Esophagus squamous epithelium (tissue), 5 donors: ENCODE measurements around the gene RGL4. TPM values are rescaled to one million over a fixed set of nuclear protein-coding genes. Genes with fewer than 3 reads are reported as not detected.
A peak's percentile ranks its signal among the peaks of the same experiment; 100 is the strongest.

ENCODE experiments used
- DNase-seq: peaks from one replicate; lab custom pipeline; 2025; lab: John Stamatoyannopoulos, UW
- H3K27ac ChIP-seq, 4 donors: fragments of 200-600 bp; sonication (generic); one replicate each; pipeline ENCODE4 v1.5.1; 2016 to 2019; ENCODE audit warnings: mild to moderate bottlenecking in 1 of 4
- H3K27me3 ChIP-seq, 4 donors: fragments of 200-600 bp; sonication (generic); 1 replicate in 3 of 4; 2 replicates in 1 of 4; pipeline versions ENCODE4 v1.5.1 to v1.6.0; 2017 to 2021; ENCODE audit warnings: antibody characterized with exemption in 1 of 4
- H3K36me3 ChIP-seq, 3 donors: fragments of 200-600 bp; sonication (generic); one replicate each; pipeline ENCODE4 v1.5.1; 2016 to 2019
- H3K4me1 ChIP-seq, 3 donors: fragments of 200-600 bp; sonication (generic); one replicate each; pipeline ENCODE4 v1.5.1; 2017 to 2019
- H3K4me3 ChIP-seq, 4 donors: fragments of 200-600 bp; sonication (generic); 1 replicate in 3 of 4; 2 replicates in 1 of 4; pipeline ENCODE4 v1.5.1; 2016 to 2019; ENCODE audit warnings: mild to moderate bottlenecking in 2 of 4, moderate library complexity in 1 of 4
- H3K9me3 ChIP-seq, 3 donors: fragments of 200-600 bp; sonication (generic); one replicate each; pipeline ENCODE4 v1.5.1; 2016 to 2019
- POLR2A ChIP-seq, 4 donors: fragments of 450-650 bp; IDR thresholded peaks; one replicate each; pipeline ENCODE4 v1.6.1; 2017; ENCODE audit warnings: antibody characterized with exemption in 4 of 4, mild to moderate bottlenecking in 4 of 4, moderate library complexity in 3 of 4
- WGBS, 2 donors: methylation state at CpG; one replicate each; pipeline ENCODE4 v1.1.5; 2018; 5-methylcytosine and 5-hydroxymethylcytosine counted together
- intact Hi-C: fragments of 100-400 bp; cut with DNase I; formaldehyde crosslinking; loops from one replicate; pipeline ENCODE4 v1.15.0; 2022
- total RNA-seq, 4 donors: library from RNA; depleted of rRNA; stranded (reverse); fragments of >200 nt; gene quantifications; one replicate each; pipeline ENCODE4 v1.1.0, GENCODE V29; 2016
- TF ChIP-seq, protein P1 (sequence below), 6 experiments: fragments of 450-650 bp in 4 of 6; fragments of 200-600 bp in 2 of 6; sonication (generic) in 2 of 6; IDR thresholded peaks; one replicate each; pipeline ENCODE4 v1.5.1; 2016 to 2019; ENCODE audit warnings: antibody characterized with exemption in 6 of 6, mild to moderate bottlenecking in 4 of 6, moderate library complexity in 4 of 6
- donor health status: DM: yes; HTN: yes; CAD: no.

Gene RGL4
- total RNA-seq, 4 donors from 2014 or later: not detected

DNA sequence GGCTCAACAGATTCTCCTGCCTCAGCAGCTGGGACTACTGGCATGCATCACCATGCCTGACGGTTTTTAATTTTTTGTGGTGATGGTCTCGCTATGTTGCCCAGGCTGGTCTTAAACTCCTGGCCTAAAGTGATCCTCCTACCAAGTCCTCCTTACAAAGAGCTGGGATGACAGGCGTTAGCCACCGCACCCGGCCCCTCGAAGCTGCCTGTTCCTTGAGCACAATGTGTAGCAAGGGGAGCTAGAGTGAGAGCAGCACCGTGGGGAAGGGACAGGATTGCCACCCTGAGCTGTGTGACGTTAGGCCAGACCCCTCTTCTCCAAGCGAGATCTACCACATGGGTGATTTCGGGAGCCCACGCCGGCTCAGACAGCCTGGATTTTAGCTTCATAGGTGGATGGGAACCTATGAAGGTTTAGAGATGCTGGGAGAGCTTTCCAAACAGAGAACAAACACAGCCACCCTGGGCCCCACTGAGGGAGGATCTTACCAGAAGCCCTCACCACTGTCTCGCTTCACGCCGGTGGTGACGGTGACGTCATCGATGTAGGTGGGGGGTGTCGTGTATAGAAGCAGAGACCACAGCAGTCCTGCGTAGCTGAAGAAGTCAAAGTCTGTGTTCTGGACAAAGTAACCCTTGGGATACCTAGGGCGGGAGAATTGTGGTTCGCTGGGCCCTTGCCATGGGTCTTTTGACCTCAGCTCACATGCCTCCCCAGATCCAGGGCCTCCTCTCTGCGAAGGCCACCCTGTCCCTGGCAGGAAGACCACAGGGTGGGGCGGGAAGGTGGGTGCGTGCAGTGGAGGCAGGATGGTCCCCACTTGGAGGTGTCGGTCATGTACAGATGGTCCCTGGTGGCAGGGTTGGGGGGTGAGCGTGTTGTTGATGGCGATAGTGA lies 23.1 kb downstream of the RGL4 start:
- intact Hi-C loops: no loop called here
- DNase-seq: no peak
- TF ChIP-seq, protein P1, sequence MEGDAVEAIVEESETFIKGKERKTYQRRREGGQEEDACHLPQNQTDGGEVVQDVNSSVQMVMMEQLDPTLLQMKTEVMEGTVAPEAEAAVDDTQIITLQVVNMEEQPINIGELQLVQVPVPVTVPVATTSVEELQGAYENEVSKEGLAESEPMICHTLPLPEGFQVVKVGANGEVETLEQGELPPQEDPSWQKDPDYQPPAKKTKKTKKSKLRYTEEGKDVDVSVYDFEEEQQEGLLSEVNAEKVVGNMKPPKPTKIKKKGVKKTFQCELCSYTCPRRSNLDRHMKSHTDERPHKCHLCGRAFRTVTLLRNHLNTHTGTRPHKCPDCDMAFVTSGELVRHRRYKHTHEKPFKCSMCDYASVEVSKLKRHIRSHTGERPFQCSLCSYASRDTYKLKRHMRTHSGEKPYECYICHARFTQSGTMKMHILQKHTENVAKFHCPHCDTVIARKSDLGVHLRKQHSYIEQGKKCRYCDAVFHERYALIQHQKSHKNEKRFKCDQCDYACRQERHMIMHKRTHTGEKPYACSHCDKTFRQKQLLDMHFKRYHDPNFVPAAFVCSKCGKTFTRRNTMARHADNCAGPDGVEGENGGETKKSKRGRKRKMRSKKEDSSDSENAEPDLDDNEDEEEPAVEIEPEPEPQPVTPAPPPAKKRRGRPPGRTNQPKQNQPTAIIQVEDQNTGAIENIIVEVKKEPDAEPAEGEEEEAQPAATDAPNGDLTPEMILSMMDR (IDR thresholded peaks at IDR 0.05): no peak
- no peak for TF ChIP-seq POLR2A (IDR thresholded peaks at IDR 0.05)
- H3K27ac ChIP-seq: no peak overlapping the region
- no peaks in the 10 kb centered on the region for H3K27me3 ChIP-seq
- H3K36me3 ChIP-seq: peaks cover 0 to 63% (median 17%) of the 10 kb centered on the region in 3 donors
- H3K9me3 ChIP-seq: no peaks in the 10 kb centered on the region
- WGBS, 2 donors: 85 to 91% methylated on average over 13 to 27 of the region's 28 CpGs
- H3K4me3 ChIP-seq: no peak overlapping the region
- peaks cover 0 to 24% (median 10%) of the 10 kb centered on the region in 3 donors for H3K4me1 ChIP-seq

DNA sequence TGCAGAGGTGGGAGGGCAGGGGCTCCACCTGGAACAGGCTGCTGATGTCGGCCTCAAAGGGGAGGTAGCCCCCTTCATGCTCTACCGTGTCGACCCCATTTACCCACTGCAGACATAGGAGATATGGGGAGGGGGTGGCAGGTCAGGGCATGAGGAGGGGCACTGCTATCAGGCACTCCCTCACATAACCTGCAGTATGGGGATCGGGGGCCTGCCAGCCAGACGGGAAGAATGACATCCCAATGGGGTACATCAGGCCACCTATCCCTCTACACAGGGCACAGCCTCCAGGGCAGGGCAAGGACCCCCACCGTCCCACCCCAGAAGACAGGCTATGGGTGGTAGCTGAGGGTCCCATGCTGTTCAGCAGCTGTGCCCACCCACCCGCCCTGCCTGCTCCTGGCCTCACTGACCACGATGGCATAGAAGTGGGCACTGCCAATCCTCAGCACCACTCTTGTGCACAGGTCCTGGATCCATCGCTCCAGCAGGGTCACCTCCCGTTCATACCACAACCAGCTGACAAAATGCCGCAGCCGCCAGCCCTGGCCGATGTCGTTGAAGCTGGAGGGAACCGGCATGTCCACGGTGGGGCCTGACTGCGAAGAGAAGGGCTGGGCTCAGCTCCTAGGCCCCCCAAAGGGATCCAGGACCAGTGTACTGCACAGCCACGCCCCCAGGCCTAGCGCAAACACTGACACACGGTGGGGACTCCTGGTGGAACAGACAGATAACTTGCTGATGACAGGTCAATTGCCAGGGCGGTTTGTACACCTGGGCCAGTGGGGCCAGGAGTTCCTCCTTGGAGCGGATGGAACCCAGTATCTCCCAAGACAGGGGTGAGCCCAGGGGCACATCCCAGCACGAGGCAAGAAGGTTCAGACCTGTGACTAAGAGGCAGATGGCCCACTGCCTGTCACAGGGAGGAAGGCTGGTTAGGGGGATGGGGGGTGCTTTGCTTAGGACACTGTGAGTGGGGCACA lies 24.1 kb downstream of the RGL4 start:
- WGBS, 2 donors: 100% methylated on average over 2 to 3 of the region's 23 CpGs
- no peak for DNase-seq
- peaks cover 0 to 54% (median 17%) of the 10 kb centered on the region in 3 donors for H3K36me3 ChIP-seq
- no peak overlapping the region for H3K4me3 ChIP-seq
- peaks cover 0 to 24% (median 10%) of the 10 kb centered on the region in 3 donors for H3K4me1 ChIP-seq
- TF ChIP-seq, protein P1 (IDR thresholded peaks at IDR 0.05): no peak
- no peak for TF ChIP-seq POLR2A (IDR thresholded peaks at IDR 0.05)
- H3K27ac ChIP-seq: no peak overlapping the region
- no peaks in the 10 kb centered on the region for H3K9me3 ChIP-seq
- H3K27me3 ChIP-seq: no peaks in the 10 kb centered on the region
- intact Hi-C loops: no loop called here

DNA sequence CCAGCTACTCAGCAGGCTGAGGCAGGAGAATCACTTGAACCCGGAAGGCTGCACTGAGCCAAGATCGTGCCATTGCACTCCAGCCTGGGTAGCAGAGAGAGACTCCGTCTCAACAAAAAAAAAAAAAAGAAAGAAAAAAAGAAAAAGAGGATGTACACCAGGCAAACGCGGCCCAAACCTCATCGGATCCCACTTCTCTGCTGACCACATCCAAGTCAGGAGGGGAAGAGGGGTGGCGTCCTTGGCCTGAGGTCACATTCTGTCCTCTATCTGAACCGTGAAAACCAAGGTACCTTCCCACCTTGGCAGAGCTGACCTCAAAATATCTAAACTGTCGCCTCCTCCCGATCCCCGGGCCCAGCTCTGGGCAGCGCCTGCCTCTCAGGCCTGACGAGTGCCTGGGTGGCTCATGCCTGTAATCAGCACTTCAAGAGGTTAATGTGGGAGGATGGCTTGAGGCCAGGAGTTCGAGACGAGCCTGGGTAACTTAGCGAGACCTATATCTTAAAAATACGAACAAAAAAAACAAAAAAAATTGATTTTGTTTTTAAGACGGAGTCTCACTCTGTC lies 25.1 kb downstream of the RGL4 start:
- Histone ChIP-seq H3K4me1 (peaks cover 0 to 24% (median 10%) of the 10 kb centered on the region in 3 donors), H3K27me3 (no peaks in the 10 kb centered on the region), H3K4me3 (peak overlapping the region in 3 of 4 donors; percentile 81 to 92 (median 89)), H3K27ac (peak overlapping the region in 1 of 4 donors; percentile 83), H3K9me3 (no peaks in the 10 kb centered on the region), H3K36me3 (peaks cover 0 to 44% (median 17%) of the 10 kb centered on the region in 3 donors)
- intact Hi-C loops: no loop called here
- DNase-seq: no peak
- TF ChIP-seq, protein P1 (IDR thresholded peaks at IDR 0.05): no peak
- TF ChIP-seq POLR2A (IDR thresholded peaks at IDR 0.05): no peak
- WGBS, 2 donors: 64 to 65% methylated on average over 15 to 16 of the region's 18 CpGs

DNA sequence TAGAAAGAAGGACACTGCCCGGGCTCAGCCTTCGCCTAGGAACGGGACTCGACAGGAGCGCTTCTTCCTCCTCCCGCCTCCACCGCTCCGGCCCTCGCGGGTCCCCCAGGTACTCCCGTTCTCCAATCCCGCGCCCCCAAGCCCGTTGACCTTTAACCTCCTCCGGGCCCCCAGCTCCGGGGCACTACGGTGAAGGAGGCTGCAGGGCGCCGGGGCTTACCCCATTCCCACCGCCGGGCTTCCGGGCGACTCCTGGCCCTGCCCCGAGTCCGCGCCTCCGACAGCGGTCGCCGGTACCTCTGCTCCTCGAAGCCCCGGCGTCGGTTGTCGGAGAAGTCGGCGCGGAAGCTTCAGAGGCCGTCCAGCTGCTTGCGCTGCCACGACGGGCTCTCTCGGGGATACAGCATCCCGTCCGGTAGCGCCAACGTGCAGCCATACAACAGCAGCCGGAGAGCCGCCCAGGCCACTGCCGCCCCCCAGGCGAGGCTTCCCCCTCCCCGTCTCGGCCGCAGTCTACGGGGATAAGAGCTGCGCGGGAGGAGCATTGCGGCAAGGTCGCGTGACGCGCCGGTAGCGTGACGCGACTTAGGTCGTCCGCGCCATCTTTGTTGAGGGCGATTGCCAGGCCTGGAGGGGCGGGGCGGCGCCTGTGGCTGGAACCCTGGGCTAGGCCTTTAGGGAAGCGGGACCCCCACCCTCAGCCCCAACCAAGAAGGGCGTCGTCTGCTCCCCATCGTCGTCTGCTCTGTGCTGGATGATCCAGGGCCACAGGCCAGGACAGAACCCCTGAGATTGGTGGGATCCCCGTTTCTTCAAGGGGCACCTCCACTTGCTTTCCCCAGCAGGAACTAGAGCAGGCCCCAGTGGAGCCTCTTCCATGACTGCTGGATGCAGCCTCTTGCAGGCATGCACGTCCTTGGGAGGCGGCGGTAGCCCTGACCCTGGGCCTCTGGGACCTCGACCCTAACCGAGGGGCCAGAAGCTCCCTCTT lies 26.3 kb downstream of the RGL4 start:
- Histone ChIP-seq H3K27ac (peak overlapping the region; percentile 73 to 83 (median 82)), H3K4me3 (peak overlapping the region; percentile 77 to 92 (median 85)), H3K9me3 (no peaks in the 10 kb centered on the region), H3K27me3 (no peaks in the 10 kb centered on the region), H3K4me1 (peaks cover 0 to 24% (median 10%) of the 10 kb centered on the region in 3 donors), H3K36me3 (peaks cover 0 to 32% (median 7%) of the 10 kb centered on the region in 3 donors)
- intact Hi-C loops: no loop called here
- TF ChIP-seq, protein P1 (IDR thresholded peaks at IDR 0.05): no peak
- peak in 3 of 4 donors; percentile 71 to 80 (median 78) for TF ChIP-seq POLR2A (IDR thresholded peaks at IDR 0.05)
- no peak for DNase-seq
- WGBS, 2 donors: 1% methylated on average over 15 to 22 of the region's 84 CpGs
